ENCODE measurements around the gene TTLL11. TPM values are rescaled to one million over a fixed set of nuclear protein-coding genes. Genes with fewer than 3 reads are reported as not detected.

The TTLL11 gene
- total and polyA plus RNA-seq, 2 experiments from 2014 or later, result 5.5 to 7.6 TPM

- no peak overlapping the region for H3K4me3 ChIP-seq
- no peak for TF ChIP-seq EZH2 (IDR thresholded peaks at IDR 0.05; ENCODE audit: borderline replicate concordance)
- TF ChIP-seq CTCF (IDR thresholded peaks at IDR 0.05; ENCODE audit: poor library complexity), result peak; percentile 83
- TF ChIP-seq EZH2phosphoT487 (IDR thresholded peaks at IDR 0.05; ENCODE audit: low read depth, severe bottlenecking, unreplicated experiment), result no peak
- H4K20me1 ChIP-seq (ENCODE audit: insufficient read depth, poor library complexity, severe bottlenecking), result no peaks in the 10 kb centered on the region
- no peaks in the 10 kb centered on the region for H3K9me3 ChIP-seq (ENCODE audit: low read depth)
- no peaks in the 10 kb centered on the region for H3K36me3 ChIP-seq (replicated peaks; ENCODE audit: insufficient read depth, low read depth)
- no peaks in the 10 kb centered on the region for H3K27me3 ChIP-seq
- H2AFZ ChIP-seq, result no peak overlapping the region
- DNase-seq (ENCODE audit: low spot score), result peak; percentile 90
- no peak overlapping the region for H3K4me2 ChIP-seq
- peaks cover 4% of the 10 kb centered on the region for H3K4me1 ChIP-seq (ENCODE audit: insufficient read depth)
- no peaks in the 10 kb centered on the region for H3K9me2 ChIP-seq (replicated peaks; ENCODE audit: insufficient read depth)
- no peaks in the 10 kb centered on the region for H3K79me2 ChIP-seq
- 4% methylated on average over 8 of the region's 8 CpGs for WGBS (ENCODE audit: low lambda C conversion rate, missing lambda C conversion rate)
- no peak overlapping the region for H3K27ac ChIP-seq
Measured at GRCh38 chr9:121992571-121993212, 100.4 kb downstream of the TTLL11 start.

GRCh38 chr9:121991307-121991661, 101.8 kb downstream of the TTLL11 start:
- no peaks in the 10 kb centered on the region for H3K27me3 ChIP-seq
- H3K9me2 ChIP-seq (replicated peaks; ENCODE audit: insufficient read depth), result no peaks in the 10 kb centered on the region
- no peak overlapping the region for H3K4me2 ChIP-seq
- no peak for DNase-seq (ENCODE audit: low spot score)
- no peaks in the 10 kb centered on the region for H3K79me2 ChIP-seq
- 72% methylated on average over 4 of the region's 4 CpGs for WGBS (ENCODE audit: low lambda C conversion rate, missing lambda C conversion rate)
- no peak overlapping the region for H2AFZ ChIP-seq
- no peaks in the 10 kb centered on the region for H3K36me3 ChIP-seq (replicated peaks; ENCODE audit: insufficient read depth, low read depth)
- no peaks in the 10 kb centered on the region for H3K9me3 ChIP-seq (ENCODE audit: low read depth)
- no peak for TF ChIP-seq EZH2phosphoT487 (IDR thresholded peaks at IDR 0.05; ENCODE audit: low read depth, severe bottlenecking, unreplicated experiment)
- TF ChIP-seq EZH2 (IDR thresholded peaks at IDR 0.05; ENCODE audit: borderline replicate concordance), result no peak
- TF ChIP-seq CTCF (IDR thresholded peaks at IDR 0.05; ENCODE audit: poor library complexity), result no peak
- H4K20me1 ChIP-seq (ENCODE audit: insufficient read depth, poor library complexity, severe bottlenecking), result no peaks in the 10 kb centered on the region
- H3K27ac ChIP-seq, result no peak overlapping the region
- no peak overlapping the region for H3K4me3 ChIP-seq
- peaks cover 4% of the 10 kb centered on the region for H3K4me1 ChIP-seq (ENCODE audit: insufficient read depth)

DNA sequence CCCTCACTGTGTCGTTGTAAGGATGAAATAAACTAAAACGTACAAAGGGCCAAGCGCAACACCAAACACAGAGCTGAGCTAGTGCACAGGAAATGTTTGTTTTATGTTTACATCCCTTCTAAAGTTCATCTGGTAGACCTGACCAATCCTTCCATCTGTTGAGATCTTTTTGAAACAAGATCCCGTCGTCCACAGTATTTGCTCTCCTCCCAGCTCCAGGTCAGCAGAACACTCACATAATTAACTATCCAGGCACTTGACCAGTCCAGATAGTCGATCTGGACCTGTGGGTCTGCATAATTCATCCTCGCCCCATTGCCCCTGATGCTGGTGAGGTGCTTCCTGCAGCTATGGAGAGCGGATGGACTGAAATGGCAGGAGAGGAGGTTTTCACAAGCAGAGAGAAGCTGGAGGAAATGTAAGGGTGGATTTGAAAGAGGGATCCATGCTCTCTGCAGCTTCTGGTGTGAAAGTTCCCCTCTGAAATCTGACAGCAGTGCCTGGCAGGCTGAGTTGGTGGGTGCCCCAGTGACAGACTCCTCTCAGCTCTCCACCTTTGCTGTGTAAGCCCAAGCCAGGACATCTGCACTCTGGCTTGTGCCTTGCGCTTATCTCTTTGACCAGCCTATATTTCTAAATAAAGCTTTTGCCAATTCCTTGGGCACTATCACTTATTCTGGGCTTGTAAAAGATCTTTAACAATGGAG, 102.4 kb downstream of the TTLL11 start:
- Histone ChIP-seq H3K4me3 (no peak overlapping the region), H3K4me2 (no peak overlapping the region), H3K27me3 (no peaks in the 10 kb centered on the region), H3K9me3 (ENCODE audit: low read depth) (no peaks in the 10 kb centered on the region), H3K4me1 (ENCODE audit: insufficient read depth) (peaks cover 4% of the 10 kb centered on the region), H3K27ac (no peak overlapping the region), H4K20me1 (ENCODE audit: insufficient read depth, poor library complexity, severe bottlenecking) (no peaks in the 10 kb centered on the region), H3K9me2 (replicated peaks; ENCODE audit: insufficient read depth) (no peaks in the 10 kb centered on the region), H3K79me2 (no peaks in the 10 kb centered on the region), H3K36me3 (replicated peaks; ENCODE audit: insufficient read depth, low read depth) (no peaks in the 10 kb centered on the region), H2AFZ (no peak overlapping the region)
- no peak for DNase-seq (ENCODE audit: low spot score)
- WGBS (ENCODE audit: low lambda C conversion rate, missing lambda C conversion rate), result 75% methylated on average over 9 of the region's 9 CpGs
- no peak for TF ChIP-seq EZH2 (IDR thresholded peaks at IDR 0.05; ENCODE audit: borderline replicate concordance)
- TF ChIP-seq EZH2phosphoT487 (IDR thresholded peaks at IDR 0.05; ENCODE audit: low read depth, severe bottlenecking, unreplicated experiment), result no peak

GRCh38 chr9:121989010-121989409, 104.1 kb downstream of the TTLL11 start:
- WGBS (ENCODE audit: low lambda C conversion rate, missing lambda C conversion rate), result 31% methylated on average over 13 of the region's 13 CpGs
- Histone ChIP-seq H3K27me3 (no peaks in the 10 kb centered on the region), H2AFZ (no peak overlapping the region), H3K27ac (no peak overlapping the region), H3K9me2 (replicated peaks; ENCODE audit: insufficient read depth) (no peaks in the 10 kb centered on the region), H3K9me3 (ENCODE audit: low read depth) (no peaks in the 10 kb centered on the region), H3K79me2 (no peaks in the 10 kb centered on the region), H4K20me1 (ENCODE audit: insufficient read depth, poor library complexity, severe bottlenecking) (no peaks in the 10 kb centered on the region), H3K4me3 (no peak overlapping the region), H3K4me2 (no peak overlapping the region), H3K36me3 (replicated peaks; ENCODE audit: insufficient read depth, low read depth) (no peaks in the 10 kb centered on the region), H3K4me1 (ENCODE audit: insufficient read depth) (peaks cover 4% of the 10 kb centered on the region)
- TF ChIP-seq EZH2phosphoT487 (IDR thresholded peaks at IDR 0.05; ENCODE audit: low read depth, severe bottlenecking, unreplicated experiment) (no peak), CTCF (IDR thresholded peaks at IDR 0.05; ENCODE audit: poor library complexity) (peak; percentile 48)
- peak; percentile 64 for DNase-seq (ENCODE audit: low spot score)

All from hepatocyte (in vitro differentiated cells).